PFSK-1 (cell line): Measurements from ENCODE around the gene CCDC38.

Experiments
- POLR2AphosphoS5 ChIP-seq: IDR thresholded peaks from 2 replicates; pipeline ENCODE4 v1.6.1; 2012; ENCODE audit warnings: low read depth, mild to moderate bottlenecking, control low read depth, low read length, moderate library complexity
- REST ChIP-seq, 2 experiments: IDR thresholded peaks; 2 replicates each; pipeline versions ENCODE4 v1.6.1 to v1.8.0; 2011 to 2012; ENCODE audit warnings: low read depth in 2 of 2, low read length in 2 of 2, control low read depth in 1 of 2, inconsistent platforms in 1 of 2, mild to moderate bottlenecking in 1 of 2, moderate library complexity in 1 of 2; ENCODE audit not compliant: insufficient read depth in 1 of 2
- SIN3A ChIP-seq: IDR thresholded peaks from 2 replicates; pipeline ENCODE4 v1.6.1; 2012; ENCODE audit warnings: mild to moderate bottlenecking, low read length, moderate library complexity, borderline replicate concordance; ENCODE audit not compliant: insufficient read depth
- TAF1 ChIP-seq: IDR thresholded peaks from 2 replicates; pipeline ENCODE4 v1.6.1; 2012; ENCODE audit warnings: low read length, control low read depth, borderline replicate concordance; ENCODE audit not compliant: insufficient read depth

- TF ChIP-seq POLR2AphosphoS5 (no peak), SIN3A (no peak), TAF1 (no peak), REST (IDR thresholded peaks at IDR 0.05; ENCODE audit: insufficient read depth in 1 of 2, low read depth in 2 of 2, low read length in 2 of 2) (no peak)
Measured at GRCh38 chr12:95967301-95967700, 24.9 kb upstream of the CCDC38 start.
